Measurements from ENCODE around the gene PLEKHA5. TPM values are rescaled to one million over a fixed set of nuclear protein-coding genes. Genes with fewer than 3 reads are reported as not detected.
"Not testable (repeated sequence)": the region's sequence is repeated elsewhere in the genome, so short reads cannot be mapped to it uniquely, and the experiment has no call there.

PLEKHA5 gene
- polyA plus RNA-seq, 4 donors, result 13.2 to 36.2 (median 19.6) TPM

DNA sequence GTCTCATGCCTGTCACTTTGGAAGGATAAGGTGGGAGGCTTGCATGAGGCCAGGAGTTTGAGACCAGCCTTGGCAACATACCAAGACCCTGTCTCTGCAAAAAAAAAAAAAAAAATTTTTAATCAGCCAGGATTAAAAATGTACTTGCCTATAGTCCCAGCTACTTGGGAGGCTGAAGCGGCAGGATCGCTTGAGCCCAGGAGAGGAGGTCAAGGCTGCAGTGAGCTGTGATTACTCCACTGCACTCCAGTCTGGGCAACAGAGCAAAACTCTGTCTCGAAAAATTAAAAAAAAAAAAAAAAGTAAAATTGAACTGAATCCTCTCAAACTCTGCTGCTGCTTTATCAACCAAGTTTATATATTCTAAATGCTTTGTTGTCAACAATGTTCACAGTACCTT, 181.6 kb downstream of the PLEKHA5 start:
- FAIRE-seq, result no peak
- Histone ChIP-seq H3K4me3 (ENCODE audit: low read depth in 1 of 3, low read length in 3 of 3) (no peak overlapping the region), H3K36me3 (ENCODE audit: control insufficient read depth in 3 of 3, insufficient read depth in 2 of 3, low read depth in 1 of 3, low read length in 3 of 3) (peaks cover 3 to 19% (median 3%) of the 10 kb centered on the region in 3 donors), H3K27ac (ENCODE audit: low read depth in 1 of 3, low read length in 2 of 3) (no peak overlapping the region), H3K9me3 (ENCODE audit: control insufficient read depth in 2 of 2, insufficient read depth in 1 of 2, low read depth in 1 of 2, low read length in 1 of 2) (no peaks in the 10 kb centered on the region), H3K27me3 (ENCODE audit: control insufficient read depth in 3 of 3, insufficient read depth in 3 of 3, low read length in 3 of 3) (no peaks in the 10 kb centered on the region), H3K4me1 (ENCODE audit: control insufficient read depth in 3 of 3, insufficient read depth in 2 of 3, low read depth in 1 of 3, low read length in 2 of 3) (no peaks in the 10 kb centered on the region)
- no peak for DNase-seq
- 89 to 98% (median 91%) methylated on average over 3 of the region's 3 CpGs for WGBS, 3 donors

DNA sequence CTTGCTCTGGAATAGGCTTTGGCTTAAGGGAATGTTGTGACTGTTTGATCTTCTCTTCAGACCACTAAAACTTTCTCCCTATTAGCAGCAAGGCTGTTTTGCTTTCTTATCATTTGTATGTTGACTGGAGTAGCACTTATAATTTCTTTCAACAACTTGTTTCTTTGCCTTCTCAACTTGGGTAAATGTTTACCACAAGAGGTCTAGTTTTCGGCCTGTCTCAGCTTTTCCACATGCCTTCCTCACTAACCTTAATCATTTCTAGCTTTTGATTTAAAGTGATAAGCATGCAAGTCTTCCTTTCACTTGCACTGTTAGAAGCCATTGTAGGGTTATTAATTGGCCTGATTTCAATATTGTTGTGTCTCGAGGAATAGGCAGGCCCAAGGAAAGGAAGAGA, 183.1 kb downstream of the PLEKHA5 start:
- DNase-seq (no peak), FAIRE-seq (no peak)
- 76 to 91% (median 85%) methylated on average over 2 of the region's 2 CpGs for whole genome bisulfite sequencing, 3 donors
- H3K9me3 ChIP-seq (ENCODE audit: control insufficient read depth in 2 of 2, insufficient read depth in 1 of 2, low read depth in 1 of 2, low read length in 1 of 2), result no peaks in the 10 kb centered on the region
- no peak overlapping the region for H3K4me3 ChIP-seq (ENCODE audit: low read depth in 1 of 3, low read length in 3 of 3)
- H3K4me1 ChIP-seq (ENCODE audit: control insufficient read depth in 3 of 3, insufficient read depth in 2 of 3, low read depth in 1 of 3, low read length in 2 of 3), result no peaks in the 10 kb centered on the region
- H3K36me3 ChIP-seq (ENCODE audit: control insufficient read depth in 3 of 3, insufficient read depth in 2 of 3, low read depth in 1 of 3, low read length in 3 of 3), result peaks cover 0 to 7% (median 0%) of the 10 kb centered on the region in 3 donors
- no peaks in the 10 kb centered on the region for H3K27me3 ChIP-seq (ENCODE audit: control insufficient read depth in 3 of 3, insufficient read depth in 3 of 3, low read length in 3 of 3)
- H3K27ac ChIP-seq (ENCODE audit: low read depth in 1 of 3, low read length in 2 of 3), result no peak overlapping the region

DNA sequence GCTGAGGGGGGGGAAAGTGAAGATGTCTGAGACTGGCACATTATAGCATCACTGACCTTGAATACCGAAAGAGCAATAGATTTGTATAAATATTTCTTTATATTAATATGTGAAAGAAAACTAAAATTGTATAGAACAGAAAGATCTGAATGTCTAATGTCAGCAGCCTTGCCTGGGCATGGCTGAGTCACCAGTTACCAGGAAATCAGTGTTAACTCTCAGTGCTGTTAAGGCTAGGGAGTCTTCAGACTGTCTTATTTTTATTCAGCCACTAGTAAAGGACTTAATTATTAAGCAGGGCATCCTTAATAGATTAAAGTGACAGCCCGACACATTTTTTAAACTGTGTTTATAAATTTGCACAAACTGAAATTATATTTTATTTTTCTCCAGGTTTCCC, 186.9 kb downstream of the PLEKHA5 start:
- peaks cover 0 to 7% (median 0%) of the 10 kb centered on the region in 3 donors for H3K36me3 ChIP-seq (ENCODE audit: control insufficient read depth in 3 of 3, insufficient read depth in 2 of 3, low read depth in 1 of 3, low read length in 3 of 3)
- no peaks in the 10 kb centered on the region for H3K9me3 ChIP-seq (ENCODE audit: control insufficient read depth in 2 of 2, insufficient read depth in 1 of 2, low read depth in 1 of 2, low read length in 1 of 2)
- H3K4me3 ChIP-seq (ENCODE audit: low read depth in 1 of 3, low read length in 3 of 3), result no peak overlapping the region
- no peaks in the 10 kb centered on the region for H3K27me3 ChIP-seq (ENCODE audit: control insufficient read depth in 3 of 3, insufficient read depth in 3 of 3, low read length in 3 of 3)
- H3K4me1 ChIP-seq (ENCODE audit: control insufficient read depth in 3 of 3, insufficient read depth in 2 of 3, low read depth in 1 of 3, low read length in 2 of 3), result no peaks in the 10 kb centered on the region
- no peak overlapping the region for H3K27ac ChIP-seq (ENCODE audit: low read depth in 1 of 3, low read length in 2 of 3)
- WGBS, 3 donors, result 77 to 92% (median 86%) methylated on average over 2 of the region's 2 CpGs
- FAIRE-seq (no peak), DNase-seq (no peak)

DNA sequence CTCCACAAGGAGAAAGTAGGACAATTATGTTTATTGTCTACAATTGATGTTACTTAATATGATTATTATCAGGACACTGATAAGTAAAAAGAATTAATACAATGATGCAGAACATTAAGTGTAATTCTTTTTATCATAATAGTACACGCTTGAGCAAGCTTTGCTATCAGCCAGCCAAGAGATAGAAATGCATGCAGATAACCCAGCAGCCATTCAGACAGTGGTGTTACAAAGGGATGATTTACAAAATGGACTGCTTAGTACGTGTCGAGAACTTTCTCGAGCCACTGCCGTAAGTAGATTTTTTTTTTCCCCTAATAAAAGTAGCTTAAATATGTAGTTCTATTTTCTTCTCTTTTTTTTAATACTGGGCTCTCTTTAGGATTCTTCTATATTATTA, 192.8 kb downstream of the PLEKHA5 start:
- H3K9me3 ChIP-seq (ENCODE audit: control insufficient read depth in 2 of 2, insufficient read depth in 1 of 2, low read depth in 1 of 2, low read length in 1 of 2), result peaks cover 0 to 3% of the 10 kb centered on the region in 2 donors
- no peak overlapping the region for H3K27ac ChIP-seq (ENCODE audit: low read depth in 1 of 3, low read length in 2 of 3)
- no peaks in the 10 kb centered on the region for H3K4me1 ChIP-seq (ENCODE audit: control insufficient read depth in 3 of 3, insufficient read depth in 2 of 3, low read depth in 1 of 3, low read length in 2 of 3)
- WGBS, 3 donors, result 90 to 93% (median 92%) methylated on average over 5 of the region's 5 CpGs
- DNase-seq, result no peak
- no peaks in the 10 kb centered on the region for H3K27me3 ChIP-seq (ENCODE audit: control insufficient read depth in 3 of 3, insufficient read depth in 3 of 3, low read length in 3 of 3)
- H3K4me3 ChIP-seq (ENCODE audit: low read depth in 1 of 3, low read length in 3 of 3), result no peak overlapping the region
- FAIRE-seq, result no peak
- peaks cover 0 to 22% (median 3%) of the 10 kb centered on the region in 3 donors for H3K36me3 ChIP-seq (ENCODE audit: control insufficient read depth in 3 of 3, insufficient read depth in 2 of 3, low read depth in 1 of 3, low read length in 3 of 3)

- Histone ChIP-seq H3K27ac (ENCODE audit: low read depth in 1 of 3, low read length in 2 of 3) (no peak overlapping the region), H3K27me3 (ENCODE audit: control insufficient read depth in 3 of 3, insufficient read depth in 3 of 3, low read length in 3 of 3) (no peaks in the 10 kb centered on the region), H3K36me3 (ENCODE audit: control insufficient read depth in 3 of 3, insufficient read depth in 2 of 3, low read depth in 1 of 3, low read length in 3 of 3) (peaks cover 0 to 24% (median 3%) of the 10 kb centered on the region in 3 donors), H3K9me3 (ENCODE audit: control insufficient read depth in 2 of 2, insufficient read depth in 1 of 2, low read depth in 1 of 2, low read length in 1 of 2) (peaks cover 0 to 3% of the 10 kb centered on the region in 2 donors), H3K4me1 (ENCODE audit: control insufficient read depth in 3 of 3, insufficient read depth in 2 of 3, low read depth in 1 of 3, low read length in 2 of 3) (no peaks in the 10 kb centered on the region), H3K4me3 (ENCODE audit: low read depth in 1 of 3, low read length in 3 of 3) (no peak overlapping the region)
- 21 to 31% (median 22%) methylated on average over 2 of the region's 2 CpGs for WGBS, 3 donors
- DNase-seq, result no peak
- no peak for FAIRE-seq
Measured at GRCh38 chr12:19323805-19324204, 194.3 kb downstream of the PLEKHA5 start.

GRCh38 chr12:19326102-19326501, 196.6 kb downstream of the PLEKHA5 start:
- H3K27me3 ChIP-seq (ENCODE audit: control insufficient read depth in 3 of 3, insufficient read depth in 3 of 3, low read length in 3 of 3), result no peaks in the 10 kb centered on the region
- H3K4me3 ChIP-seq (ENCODE audit: low read depth in 1 of 3, low read length in 3 of 3), result no peak overlapping the region
- peaks cover 0 to 3% of the 10 kb centered on the region in 2 donors for H3K9me3 ChIP-seq (ENCODE audit: control insufficient read depth in 2 of 2, insufficient read depth in 1 of 2, low read depth in 1 of 2, low read length in 1 of 2)
- DNase-seq, result no peak
- H3K36me3 ChIP-seq (ENCODE audit: control insufficient read depth in 3 of 3, insufficient read depth in 2 of 3, low read depth in 1 of 3, low read length in 3 of 3), result peaks cover 3 to 23% (median 3%) of the 10 kb centered on the region in 3 donors
- H3K27ac ChIP-seq (ENCODE audit: low read depth in 1 of 3, low read length in 2 of 3), result no peak overlapping the region
- H3K4me1 ChIP-seq (ENCODE audit: control insufficient read depth in 3 of 3, insufficient read depth in 2 of 3, low read depth in 1 of 3, low read length in 2 of 3), result no peaks in the 10 kb centered on the region
- FAIRE-seq, result no peak

DNA sequence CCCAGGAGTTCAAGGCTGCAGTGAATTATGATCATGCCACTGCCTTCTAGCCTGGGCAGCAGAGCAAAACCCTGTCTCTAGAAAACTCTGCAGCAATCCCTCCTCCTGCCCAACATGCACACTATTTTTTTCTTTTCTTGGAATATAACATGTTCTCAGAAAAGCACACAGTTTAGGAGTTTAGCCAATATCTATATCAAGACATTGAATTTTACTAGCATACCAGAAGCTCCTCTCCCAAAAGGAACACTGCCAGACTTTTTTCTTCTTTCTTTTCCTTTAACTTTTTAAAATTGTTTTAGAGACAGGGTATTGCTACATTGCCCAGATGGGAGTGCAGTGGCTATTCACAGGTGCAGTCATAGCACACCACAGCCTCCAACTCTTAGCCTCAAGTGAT, 202.7 kb downstream of the PLEKHA5 start:
- H3K4me3 ChIP-seq (ENCODE audit: low read depth in 1 of 3, low read length in 3 of 3), result no peak overlapping the region
- no peaks in the 10 kb centered on the region for H3K27me3 ChIP-seq (ENCODE audit: control insufficient read depth in 3 of 3, insufficient read depth in 3 of 3, low read length in 3 of 3)
- no peak for FAIRE-seq
- no peaks in the 10 kb centered on the region for H3K9me3 ChIP-seq (ENCODE audit: control insufficient read depth in 2 of 2, insufficient read depth in 1 of 2, low read depth in 1 of 2, low read length in 1 of 2)
- no peaks in the 10 kb centered on the region for H3K4me1 ChIP-seq (ENCODE audit: control insufficient read depth in 3 of 3, insufficient read depth in 2 of 3, low read depth in 1 of 3, low read length in 2 of 3)
- H3K27ac ChIP-seq (ENCODE audit: low read depth in 1 of 3, low read length in 2 of 3), result no peak overlapping the region
- H3K36me3 ChIP-seq (ENCODE audit: control insufficient read depth in 3 of 3, insufficient read depth in 2 of 3, low read depth in 1 of 3, low read length in 3 of 3), result peaks cover 3 to 43% (median 3%) of the 10 kb centered on the region in 3 donors
- no peak for DNase-seq

- DNase-seq (no peak), FAIRE-seq (no peak)
- Histone ChIP-seq H3K27me3 (ENCODE audit: control insufficient read depth in 3 of 3, insufficient read depth in 3 of 3, low read length in 3 of 3) (no peaks in the 10 kb centered on the region), H3K27ac (ENCODE audit: low read depth in 1 of 3, low read length in 2 of 3) (no peak overlapping the region), H3K36me3 (ENCODE audit: control insufficient read depth in 3 of 3, insufficient read depth in 2 of 3, low read depth in 1 of 3, low read length in 3 of 3) (peaks cover 2 to 52% (median 4%) of the 10 kb centered on the region in 3 donors), H3K4me3 (ENCODE audit: low read depth in 1 of 3, low read length in 3 of 3) (no peak overlapping the region), H3K4me1 (ENCODE audit: control insufficient read depth in 3 of 3, insufficient read depth in 2 of 3, low read depth in 1 of 3, low read length in 2 of 3) (no peaks in the 10 kb centered on the region), H3K9me3 (ENCODE audit: control insufficient read depth in 2 of 2, insufficient read depth in 1 of 2, low read depth in 1 of 2, low read length in 1 of 2) (peaks cover 0 to 13% of the 10 kb centered on the region in 2 donors)
- 96 to 97% (median 96%) methylated on average over 5 of the region's 5 CpGs for WGBS, 3 donors
Measured at GRCh38 chr12:19338405-19338804, 208.9 kb downstream of the PLEKHA5 start.

- H3K27ac ChIP-seq (ENCODE audit: low read depth in 1 of 3, low read length in 2 of 3); H3K27me3 ChIP-seq (ENCODE audit: control insufficient read depth in 3 of 3, insufficient read depth in 3 of 3, low read length in 3 of 3); H3K4me3 ChIP-seq (ENCODE audit: low read depth in 1 of 3, low read length in 3 of 3); FAIRE-seq; H3K9me3 ChIP-seq (ENCODE audit: control insufficient read depth in 2 of 2, insufficient read depth in 1 of 2, low read depth in 1 of 2, low read length in 1 of 2); DNase-seq; H3K4me1 ChIP-seq (ENCODE audit: control insufficient read depth in 3 of 3, insufficient read depth in 2 of 3, low read depth in 1 of 3, low read length in 2 of 3): not testable (repeated sequence)
- WGBS, 3 donors, result 79 to 84% (median 83%) methylated on average over 4 of the region's 4 CpGs
- peaks cover 0 to 65% (median 8%) of the 10 kb centered on the region in 3 donors for H3K36me3 ChIP-seq (ENCODE audit: control insufficient read depth in 3 of 3, insufficient read depth in 2 of 3, low read depth in 1 of 3, low read length in 3 of 3)
Measured at GRCh38 chr12:19350850-19351249, 221.3 kb downstream of the PLEKHA5 start.
